GM19328 (cell line): Measurements from ENCODE around the gene PPAN.

Experiments used
- ATAC-seq: cut with Tn5 transposase; IDR thresholded peaks from one replicate; pipeline ENCODE4 v1.9.1; 2021; ENCODE audit warnings: mild to moderate bottlenecking, moderate library complexity; ENCODE audit not compliant: unreplicated experiment

PPAN gene

DNA sequence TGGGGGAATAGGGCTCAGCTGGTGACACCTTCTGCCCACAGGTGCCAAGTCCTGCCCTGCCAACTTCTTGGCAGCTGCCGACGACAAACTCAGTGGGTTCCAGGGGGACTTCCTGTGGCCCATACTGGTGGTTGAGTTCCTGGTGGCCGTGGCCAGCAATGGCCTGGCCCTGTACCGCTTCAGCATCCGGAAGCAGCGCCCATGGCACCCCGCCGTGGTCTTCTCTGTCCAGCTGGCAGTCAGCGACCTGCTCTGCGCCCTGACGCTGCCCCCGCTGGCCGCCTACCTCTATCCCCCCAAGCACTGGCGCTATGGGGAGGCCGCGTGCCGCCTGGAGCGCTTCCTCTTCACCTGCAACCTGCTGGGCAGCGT is 7.4 kb downstream of the PPAN start:
- ATAC-seq, result no peak

DNA sequence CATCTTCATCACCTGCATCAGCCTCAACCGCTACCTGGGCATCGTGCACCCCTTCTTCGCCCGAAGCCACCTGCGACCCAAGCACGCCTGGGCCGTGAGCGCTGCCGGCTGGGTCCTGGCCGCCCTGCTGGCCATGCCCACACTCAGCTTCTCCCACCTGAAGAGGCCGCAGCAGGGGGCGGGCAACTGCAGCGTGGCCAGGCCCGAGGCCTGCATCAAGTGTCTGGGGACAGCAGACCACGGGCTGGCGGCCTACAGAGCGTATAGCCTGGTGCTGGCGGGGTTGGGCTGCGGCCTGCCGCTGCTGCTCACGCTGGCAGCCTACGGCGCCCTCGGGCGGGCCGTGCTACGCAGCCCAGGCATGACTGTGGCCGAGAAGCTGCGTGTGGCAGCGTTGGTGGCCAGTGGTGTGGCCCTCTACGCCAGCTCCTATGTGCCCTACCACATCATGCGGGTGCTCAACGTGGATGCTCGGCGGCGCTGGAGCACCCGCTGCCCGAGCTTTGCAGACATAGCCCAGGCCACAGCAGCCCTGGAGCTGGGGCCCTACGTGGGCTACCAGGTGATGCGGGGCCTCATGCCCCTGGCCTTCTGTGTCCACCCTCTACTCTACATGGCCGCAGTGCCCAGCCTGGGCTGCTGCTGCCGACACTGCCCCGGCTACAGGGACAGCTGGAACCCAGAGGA is 7.9 kb downstream of the PPAN start:
- no peak for ATAC-seq

DNA sequence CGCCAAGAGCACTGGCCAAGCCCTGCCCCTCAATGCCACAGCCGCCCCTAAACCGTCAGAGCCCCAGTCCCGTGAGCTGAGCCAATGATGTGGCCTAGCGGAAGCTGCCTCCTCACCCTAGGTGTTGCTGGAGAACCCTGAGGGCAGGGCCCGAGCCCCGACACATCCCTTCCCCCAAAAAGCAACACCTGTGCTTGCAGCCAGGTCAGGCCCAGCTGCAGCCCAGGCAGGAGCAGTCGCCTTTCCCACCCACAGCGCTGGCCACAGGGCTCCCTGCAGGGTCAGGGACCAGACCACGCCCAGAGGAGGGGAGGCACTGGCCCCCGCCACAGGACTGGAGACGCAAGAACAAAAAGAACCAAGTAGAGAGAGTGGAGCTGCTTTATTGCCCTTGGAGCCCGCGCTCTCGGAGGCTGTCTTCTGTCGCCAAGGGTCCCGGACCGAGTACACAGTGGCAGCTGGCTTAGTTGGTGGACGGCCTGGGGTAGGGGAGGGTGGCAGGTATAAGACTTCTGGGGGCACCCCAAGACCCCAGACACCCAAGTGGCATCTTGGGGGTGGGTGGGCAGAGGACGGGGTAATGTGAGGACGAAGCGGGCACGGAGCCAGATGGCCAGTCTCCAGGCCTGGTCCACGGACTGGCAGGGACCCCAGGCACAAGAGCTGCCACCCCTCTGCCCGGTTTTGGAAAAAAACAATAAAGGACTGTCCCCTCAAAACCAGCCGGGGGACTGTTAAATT is 8.7 kb downstream of the PPAN start:
- no peak for ATAC-seq

DNA sequence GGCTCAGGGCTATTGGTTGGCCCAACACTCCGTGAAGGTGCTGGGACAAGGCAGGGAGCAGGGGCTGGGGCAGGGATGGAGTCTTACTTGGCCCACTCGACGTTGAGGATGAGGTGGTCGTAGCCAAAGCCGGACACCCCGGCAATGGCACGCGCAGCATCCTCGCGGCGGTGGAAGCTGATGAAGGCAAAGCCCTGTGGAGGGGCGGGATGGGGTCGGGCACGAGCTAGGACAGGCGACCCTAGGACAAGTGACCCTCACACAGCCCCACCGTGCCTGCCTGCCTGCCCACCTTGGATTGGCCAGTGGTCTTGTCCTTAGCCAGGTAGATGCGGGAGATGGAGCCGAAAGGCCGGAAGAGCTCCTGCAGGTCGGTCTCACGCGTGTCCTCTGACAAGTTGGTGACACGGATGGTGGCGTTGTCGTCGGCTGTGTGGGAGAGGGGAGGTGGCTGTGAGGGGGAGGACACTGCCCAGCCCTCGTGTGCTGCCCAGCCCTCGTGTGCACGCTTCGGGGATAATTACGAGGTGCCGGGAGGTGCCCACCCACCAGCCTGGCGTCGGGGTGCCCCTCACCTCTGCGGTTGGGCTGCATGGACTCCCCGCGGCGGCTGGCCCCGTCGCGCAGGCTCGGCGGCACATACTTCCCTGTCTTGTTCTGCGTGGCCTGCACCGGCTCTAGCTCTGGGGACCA is 9.4 kb downstream of the PPAN start:
- no peak for ATAC-seq

DNA sequence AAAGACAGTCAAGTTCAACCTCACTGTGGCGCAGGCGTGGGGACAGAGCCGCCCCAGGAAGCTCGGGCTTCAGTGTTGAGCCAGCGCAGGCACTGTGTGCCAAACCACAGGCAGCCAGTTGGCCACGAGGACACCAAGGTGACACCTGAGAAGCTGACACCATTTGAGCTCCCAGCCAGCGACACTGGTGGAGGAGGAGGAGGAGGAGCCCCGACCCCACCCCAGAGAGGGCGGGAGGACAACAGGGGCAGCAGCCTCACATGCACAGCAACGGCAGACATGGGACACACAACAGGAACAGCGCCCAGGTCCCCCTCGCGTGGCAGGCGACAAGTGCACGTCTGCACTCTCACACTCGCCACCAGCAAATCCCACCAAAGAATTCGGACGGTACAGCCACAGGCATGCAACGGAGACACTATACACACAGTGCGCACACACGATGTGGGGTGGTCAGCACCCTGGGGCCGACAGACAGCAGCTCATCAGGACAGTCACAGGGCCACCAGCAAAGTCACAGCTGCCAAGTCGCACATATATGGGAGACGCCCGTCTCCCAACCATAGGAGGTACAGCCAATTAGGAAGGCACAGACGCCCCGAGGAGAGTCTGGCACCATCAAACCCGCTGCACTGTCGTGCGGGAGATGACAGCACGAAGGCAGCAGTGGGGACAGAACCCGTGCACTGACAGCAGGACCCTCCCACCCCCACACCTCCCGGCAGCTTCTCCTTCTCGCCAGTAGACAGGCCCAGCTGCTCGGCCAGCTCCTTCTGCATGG is 10.1 kb downstream of the PPAN start:
- no peak for ATAC-seq

GRCh38 chr19:10116866-10117616 is 10.9 kb downstream of the PPAN start:
- no peak for ATAC-seq

GRCh38 chr19:10118960-10119359 is 12.8 kb downstream of the PPAN start:
- ATAC-seq, result no peak

DNA sequence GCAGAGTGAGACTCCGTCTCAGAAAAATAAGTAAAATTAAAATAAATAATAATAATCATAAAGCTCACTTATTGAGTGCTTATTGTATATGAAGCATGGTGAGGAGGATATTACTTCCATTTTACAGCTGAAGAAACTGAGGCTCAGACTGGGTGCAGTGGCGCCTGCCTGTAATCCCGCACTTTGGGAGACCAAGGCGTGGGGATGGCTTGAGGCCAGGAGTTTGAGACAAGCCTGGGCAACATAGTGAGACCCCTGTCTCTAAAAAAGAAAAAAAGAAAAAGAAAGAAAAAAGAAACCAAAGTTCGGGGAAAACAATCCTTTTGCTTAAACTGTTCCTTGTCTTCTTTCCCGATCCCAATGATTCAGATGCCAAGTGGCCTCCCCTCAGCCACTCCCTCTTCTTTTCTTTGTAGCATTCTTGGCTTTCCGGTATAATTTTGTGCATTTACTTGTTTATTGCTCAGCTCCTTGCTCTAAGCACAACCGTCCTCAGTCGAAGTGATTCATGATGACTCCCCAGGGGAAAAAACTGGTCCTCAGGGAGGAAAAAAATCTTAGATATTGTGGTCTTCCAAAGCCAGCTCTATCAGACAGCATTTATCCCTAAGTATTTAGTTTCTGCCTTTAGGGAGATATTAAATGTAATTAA is 14.5 kb downstream of the PPAN start:
- no peak for ATAC-seq

- no peak for ATAC-seq
These were observed 15.9 kb downstream of the PPAN start for GRCh38 chr19:10122045-10122444.

- no peak for ATAC-seq
These were observed 18.3 kb downstream of the PPAN start for GRCh38 chr19:10124429-10124828.

GRCh38 chr19:10126213-10126639 is 20.1 kb downstream of the PPAN start:
- no peak for ATAC-seq

DNA sequence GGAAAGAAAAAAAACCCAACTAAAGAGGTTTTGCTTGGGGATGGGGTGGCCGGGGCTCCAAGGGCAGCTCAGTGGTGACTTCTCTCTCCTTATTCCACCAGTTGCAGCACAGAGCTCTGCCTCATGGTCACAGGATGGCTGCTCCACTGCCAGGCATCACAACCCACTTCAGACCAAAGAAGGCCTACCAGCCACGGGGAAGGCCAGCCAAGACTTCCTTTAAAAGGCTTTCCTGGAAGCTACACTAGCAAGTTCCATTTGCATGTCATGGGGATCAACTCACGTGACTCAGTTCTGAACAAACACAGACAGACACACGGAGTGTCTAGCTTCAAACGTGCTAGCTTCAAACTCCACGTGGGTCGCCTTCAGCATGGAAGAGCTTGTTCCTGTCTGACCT is 26.7 kb downstream of the PPAN start:
- no peak for ATAC-seq

- ATAC-seq, result no peak
These were observed 27.4 kb downstream of the PPAN start for GRCh38 chr19:10133596-10133995.

DNA sequence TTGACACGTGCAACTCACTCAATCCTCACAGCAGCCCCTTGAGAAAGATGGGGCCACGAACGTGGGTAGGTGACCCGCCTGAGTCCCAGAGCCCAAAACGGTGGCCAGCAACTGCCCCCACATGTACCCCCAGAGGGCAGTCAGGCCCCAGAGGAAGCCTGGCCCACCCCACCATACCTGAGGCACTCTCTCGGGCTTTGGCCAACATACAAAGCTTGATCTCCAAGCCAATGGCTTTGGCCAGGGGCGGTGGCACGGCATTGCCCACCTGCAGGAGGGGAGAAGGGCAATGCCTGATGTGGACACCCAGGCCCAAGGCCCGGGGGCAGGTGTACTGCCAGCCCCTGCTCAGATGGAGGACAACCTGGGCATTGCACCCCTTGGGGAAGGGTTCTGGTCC is 27.9 kb downstream of the PPAN start:
- ATAC-seq, result no peak

GRCh38 chr19:10135551-10136334 is 29.6 kb downstream of the PPAN start:
- no peak for ATAC-seq

GRCh38 chr19:10136936-10137335 is 30.8 kb downstream of the PPAN start:
- ATAC-seq, result no peak

DNA sequence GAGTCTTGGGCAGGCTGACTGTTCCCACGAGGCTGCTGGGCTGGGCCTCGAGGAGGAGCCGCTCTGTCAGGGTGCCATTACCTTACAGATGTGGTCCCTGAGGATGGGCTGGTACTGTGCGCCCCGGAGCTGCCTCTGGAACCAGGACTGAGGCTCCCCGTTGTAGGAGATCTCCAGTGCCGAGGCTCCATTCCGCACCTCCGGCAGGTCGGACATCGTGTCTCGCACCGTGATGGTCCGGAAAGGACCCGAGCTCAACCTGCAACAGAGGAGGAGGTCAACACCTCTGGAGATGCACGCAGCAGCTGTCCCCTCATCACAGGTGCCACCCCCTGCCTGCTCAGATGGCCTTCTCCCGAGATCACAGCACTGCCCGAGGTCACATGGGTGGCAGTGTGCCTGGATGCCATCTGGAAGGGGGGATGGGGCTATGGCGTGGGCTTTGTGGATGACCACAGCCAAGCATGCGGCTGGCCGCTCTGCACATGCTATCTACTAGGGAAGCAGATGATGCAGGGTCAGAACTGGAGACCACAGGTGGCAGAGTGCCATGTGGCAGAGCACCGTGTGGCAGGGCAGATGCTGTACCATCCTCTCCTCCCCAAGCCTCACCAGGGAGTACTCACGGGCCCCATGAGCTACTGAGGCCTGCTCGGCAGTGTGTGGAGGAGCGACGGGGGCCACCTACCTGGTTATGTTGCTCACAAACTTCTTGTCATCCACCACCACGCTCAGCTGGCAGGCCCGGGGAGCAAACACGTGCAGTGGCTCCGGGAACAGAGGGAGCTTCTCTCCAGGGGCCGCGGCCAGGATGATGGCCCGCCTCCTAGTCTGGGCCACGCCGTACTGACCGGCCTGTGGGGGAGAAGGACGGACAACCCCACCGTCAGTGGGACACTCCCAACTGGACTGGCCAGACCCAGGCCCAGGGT is 31.9 kb downstream of the PPAN start:
- no peak for ATAC-seq
